Ureter (tissue), 1 donor: ENCODE data around the gene FRK. TPM values are rescaled to one million over a fixed set of nuclear protein-coding genes. Genes with fewer than 3 reads are reported as not detected.

Experiments used
- DNase-seq: peaks from one replicate; pipeline ENCODE4 v3.0.0-alpha.2; 2020; ENCODE audit warnings: low spot score
- total RNA-seq: library from RNA; stranded (reverse); gene quantifications from one replicate; pipeline ENCODE4 v1.2.4, GENCODE V29; 2023
- donor health status: DM: yes; HTN: yes; CAD: no.

FRK gene
- total RNA-seq, 1 donor from 2014 or later = 11.5 TPM

DNA sequence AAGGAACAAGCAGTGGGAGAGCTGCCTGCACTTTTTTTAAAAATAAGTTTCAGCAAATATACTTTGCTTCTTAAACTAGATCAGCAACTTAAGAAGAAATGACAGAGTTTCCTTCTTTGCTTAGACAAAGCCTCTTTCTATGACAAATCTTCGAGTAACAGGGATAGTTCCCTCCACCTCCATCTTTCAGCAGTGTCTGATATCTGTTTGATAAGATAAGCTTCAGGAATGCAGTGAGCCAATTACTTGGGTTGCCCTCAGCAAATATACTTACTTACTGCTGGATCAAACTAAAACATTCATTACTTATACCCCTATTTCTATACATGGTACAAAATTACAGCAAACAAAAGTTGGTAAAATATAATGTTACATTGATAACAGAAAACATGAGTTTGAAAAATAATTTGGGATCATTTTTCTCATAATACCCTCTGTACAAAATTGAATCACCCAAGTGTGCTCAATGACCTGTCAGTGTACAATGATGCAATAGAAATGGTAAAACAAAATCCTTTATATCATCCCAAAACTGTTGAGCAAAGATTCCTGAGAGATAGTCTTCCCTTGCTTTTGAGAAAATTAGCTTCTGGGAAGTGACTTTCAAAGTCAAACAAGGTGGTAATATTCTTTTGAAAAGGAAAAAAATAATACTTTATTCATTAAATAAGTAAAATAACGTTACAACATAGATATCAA, 24.5 kb downstream of the FRK start:
- no peak for DNase-seq

DNA sequence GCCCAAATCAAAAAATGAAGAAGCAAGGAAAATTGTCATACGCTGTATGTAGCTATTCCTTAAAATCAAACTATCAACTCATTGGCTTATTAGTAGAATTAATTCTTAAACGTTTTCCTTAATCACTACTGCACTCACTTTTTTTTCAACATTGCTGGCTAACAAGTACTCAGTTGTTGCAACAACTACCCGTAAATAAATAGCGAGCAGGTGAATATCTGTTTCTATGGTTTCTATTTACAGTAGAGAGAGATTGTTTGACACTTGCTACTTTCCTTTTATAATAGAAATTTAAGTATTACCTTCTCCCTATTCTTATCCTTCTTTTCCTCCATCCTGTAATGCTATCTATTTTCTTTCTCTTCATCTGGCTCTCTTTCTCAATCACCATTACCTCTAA, 25.1 kb downstream of the FRK start:
- no peak for DNase-seq

DNA sequence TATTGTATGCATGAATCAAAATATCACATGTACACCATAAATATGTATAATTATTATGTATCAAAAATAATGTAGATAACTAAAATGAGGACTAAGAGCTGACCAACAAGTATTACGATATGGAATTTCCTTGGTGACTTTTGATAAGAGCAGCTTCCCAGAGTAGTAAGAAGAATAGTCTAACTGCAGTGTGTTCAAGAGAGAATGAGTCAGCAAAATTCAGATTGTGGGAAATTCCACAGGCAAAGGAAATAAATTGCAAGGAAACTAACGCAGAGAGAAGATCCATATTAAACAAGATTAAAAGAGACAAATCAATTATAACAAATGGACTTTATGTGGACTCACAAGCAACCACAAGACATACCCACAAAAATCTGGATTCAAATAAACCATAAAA, 26.4 kb downstream of the FRK start:
- no peak for DNase-seq

DNA sequence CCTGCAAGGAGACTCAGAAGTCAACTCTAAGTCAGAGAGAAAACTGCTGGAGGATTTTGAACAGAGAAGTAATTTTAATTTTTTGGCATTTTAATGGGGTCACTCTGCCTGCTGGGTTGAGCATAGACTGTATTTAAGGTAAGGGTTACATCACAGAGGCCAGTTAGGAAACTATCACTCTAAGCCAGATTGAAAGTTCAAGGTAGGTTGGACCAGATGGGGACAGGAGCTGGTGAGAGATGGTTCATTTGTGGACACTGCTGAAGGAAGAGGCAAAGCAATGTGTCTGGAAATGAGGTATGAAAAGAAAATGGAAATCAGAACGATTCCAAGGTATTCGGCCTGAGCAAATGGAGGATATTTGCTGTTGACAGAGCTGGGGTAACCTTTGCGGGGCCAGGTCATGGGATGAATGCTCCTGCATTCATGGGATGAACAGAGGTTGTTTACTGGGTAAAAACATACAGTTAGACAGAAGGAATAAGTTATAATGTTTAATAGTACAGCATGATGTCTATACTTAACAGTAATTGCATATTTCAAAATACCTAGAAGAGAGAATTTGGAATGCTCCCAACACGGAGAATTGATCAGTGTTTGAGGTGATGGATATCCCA, 26.9 kb downstream of the FRK start:
- DNase-seq = no peak

DNA sequence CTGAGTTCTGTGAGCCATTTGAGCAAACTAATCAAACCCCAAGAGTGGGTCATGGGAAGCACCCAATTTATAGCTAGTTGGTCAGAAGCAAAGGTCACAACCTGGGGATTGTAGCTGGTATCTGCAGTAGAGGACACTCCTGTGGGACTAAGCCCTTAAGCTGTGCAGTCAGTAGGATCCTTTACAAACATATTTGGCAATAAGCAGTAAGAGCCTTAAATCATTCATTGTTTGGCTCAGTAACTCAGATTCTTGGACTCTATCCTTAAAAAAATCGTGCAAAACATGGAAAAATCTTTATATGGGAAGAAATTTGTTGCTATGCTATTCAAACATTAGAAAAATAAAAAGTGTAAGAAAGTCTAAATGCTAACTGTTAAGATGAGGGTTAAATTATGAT, 29.9 kb downstream of the FRK start:
- no peak for DNase-seq

DNA sequence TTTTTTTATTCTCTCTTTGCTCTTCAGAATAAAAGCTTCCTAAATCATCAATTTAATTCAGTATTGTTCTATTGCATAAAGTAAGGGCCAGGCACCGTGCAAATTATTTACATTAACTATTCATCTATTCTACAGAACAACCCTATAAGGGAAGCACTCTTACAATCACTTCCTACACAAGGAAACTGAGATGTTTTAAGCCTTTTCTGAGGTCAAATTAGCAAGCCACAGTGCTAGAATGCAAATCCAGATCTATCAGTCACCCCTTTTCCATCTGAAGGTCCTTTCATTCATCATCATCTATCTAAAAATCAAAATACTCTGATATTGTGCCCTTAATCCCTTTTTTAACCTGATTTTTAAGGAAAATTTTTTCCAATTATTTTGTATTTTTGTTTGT, 31.2 kb downstream of the FRK start:
- no peak for DNase-seq

DNA sequence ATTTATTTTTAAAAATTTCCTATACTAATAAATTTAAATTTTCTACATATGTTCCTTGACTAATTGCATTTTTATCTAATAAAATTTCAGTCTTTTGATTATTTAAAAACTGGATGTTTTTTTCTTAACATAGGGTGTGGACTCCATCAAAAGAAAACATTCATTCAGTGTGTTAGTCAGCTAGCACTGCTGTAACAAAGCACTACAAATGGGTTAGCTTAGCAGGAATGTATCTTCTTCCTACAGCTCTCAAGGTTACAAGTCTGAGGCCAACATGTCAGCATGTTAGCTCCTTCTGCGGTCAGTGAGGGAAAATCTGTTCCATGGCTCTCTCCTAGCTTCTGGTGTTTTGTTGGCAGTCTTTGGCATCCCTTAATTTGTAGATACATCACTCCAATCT, 32.5 kb downstream of the FRK start:
- no peak for DNase-seq

- DNase-seq = no peak
Observed at GRCh38 chr6:116027801-116028200, 32.9 kb downstream of the FRK start.

GRCh38 chr6:116025405-116025804, 35.3 kb downstream of the FRK start:
- DNase-seq = no peak

DNA sequence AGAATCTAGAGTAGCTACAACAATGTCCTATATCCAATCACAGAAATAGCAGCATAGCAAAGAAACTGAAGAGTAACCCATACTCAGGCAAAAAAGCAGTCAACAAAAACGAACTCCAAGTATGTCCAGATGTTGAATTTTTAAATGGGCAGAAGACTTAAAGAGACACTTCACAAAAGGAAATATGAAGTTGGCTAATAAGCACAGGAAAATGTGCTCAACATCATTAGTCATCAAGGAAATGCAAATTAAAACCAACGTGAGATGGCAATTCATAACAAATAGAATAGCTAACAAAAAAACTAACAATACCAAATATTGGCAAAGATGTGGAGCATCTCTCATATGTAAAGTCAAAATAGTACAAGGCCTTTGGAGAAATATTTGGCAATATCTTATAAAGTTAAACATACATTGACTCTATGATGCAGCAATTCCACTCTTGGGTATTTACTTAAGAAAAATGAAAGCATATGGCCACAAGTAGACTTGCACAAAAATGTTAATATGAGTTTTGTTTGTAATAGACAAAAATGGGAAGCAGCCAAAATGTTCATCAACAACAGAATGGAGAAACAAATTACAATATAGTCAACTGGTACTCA, 37.7 kb downstream of the FRK start:
- no peak for DNase-seq

DNA sequence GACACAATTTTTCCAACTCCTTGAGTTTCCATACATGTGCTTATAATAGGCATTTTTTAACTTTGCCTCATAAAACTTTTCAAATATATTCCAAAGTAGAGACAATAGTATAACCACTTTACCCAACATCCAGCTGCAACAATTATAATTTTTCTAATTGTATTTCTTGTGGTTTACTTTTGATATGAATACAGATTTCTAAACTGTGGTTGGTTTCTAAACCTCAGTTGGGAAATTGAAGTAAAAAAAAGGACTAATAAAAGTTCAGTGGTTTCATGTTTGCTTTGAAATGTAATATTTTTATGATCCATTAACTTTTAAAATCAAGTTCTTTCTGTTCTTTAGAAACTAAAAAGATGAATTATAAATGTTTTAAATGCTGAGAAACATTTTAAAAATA, 40.0 kb downstream of the FRK start:
- DNase-seq = no peak

- DNase-seq = no peak
Observed at GRCh38 chr6:116019428-116019827, 41.3 kb downstream of the FRK start.

GRCh38 chr6:116018976-116019375, 41.7 kb downstream of the FRK start:
- DNase-seq = no peak

DNA sequence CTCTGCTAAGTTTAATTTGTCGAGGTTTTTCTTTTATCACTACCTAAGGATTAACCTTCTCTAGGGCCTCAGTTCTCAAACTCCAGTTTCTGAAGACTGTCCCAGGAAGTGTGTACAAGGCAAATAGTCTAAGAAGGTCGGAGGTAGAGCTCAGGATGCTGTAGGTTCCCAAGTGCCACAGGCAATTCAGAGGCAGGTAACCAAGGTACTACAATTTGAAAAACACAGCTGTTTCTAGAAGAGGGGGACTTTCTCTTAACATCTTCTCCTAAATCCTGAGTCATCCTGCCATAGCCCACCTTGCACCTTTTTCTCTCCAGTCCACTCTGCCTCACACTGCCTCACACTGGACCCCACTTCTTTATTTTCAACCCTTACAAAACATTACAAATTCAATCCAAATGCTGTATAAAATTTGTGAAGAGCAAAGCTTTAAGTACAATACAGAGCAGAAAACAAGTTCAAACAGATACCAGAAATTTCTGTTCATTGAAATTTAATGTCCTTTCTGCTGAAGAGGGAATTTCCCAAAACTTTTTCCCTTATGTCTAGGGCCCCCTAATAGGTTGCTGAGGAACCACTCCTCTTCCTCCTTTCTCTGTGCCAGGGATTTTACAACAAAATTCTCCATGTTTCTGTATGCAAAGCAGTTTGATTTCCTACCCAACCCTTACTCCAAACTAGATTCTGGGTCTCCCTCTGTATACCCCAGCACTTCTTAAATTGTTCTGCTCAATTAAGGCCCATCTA, 43.0 kb downstream of the FRK start:
- no peak for DNase-seq

- no peak for DNase-seq
Observed at GRCh38 chr6:116016846-116017545, 43.7 kb downstream of the FRK start.

- no peak for DNase-seq
Observed at GRCh38 chr6:116015983-116016382, 44.7 kb downstream of the FRK start.

DNA sequence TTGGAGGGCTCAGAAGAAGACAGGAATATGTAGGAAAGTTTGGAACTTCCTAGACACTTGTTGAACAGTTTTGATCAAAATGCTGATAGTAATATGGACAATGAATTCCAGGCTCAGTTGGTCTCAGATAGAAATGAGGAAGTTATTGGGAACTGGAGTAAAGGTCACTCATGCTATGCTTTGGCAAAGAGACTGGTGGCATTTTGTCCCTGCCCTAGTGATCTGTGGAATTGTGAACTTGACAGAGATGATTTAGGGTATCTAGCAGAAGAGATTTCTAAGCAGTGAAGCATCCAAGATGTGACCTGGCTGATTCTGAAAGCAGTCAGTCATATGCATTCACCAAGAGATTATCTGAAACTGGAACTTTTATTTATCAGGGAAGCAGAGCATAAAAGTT, 45.1 kb downstream of the FRK start:
- DNase-seq = no peak

DNA sequence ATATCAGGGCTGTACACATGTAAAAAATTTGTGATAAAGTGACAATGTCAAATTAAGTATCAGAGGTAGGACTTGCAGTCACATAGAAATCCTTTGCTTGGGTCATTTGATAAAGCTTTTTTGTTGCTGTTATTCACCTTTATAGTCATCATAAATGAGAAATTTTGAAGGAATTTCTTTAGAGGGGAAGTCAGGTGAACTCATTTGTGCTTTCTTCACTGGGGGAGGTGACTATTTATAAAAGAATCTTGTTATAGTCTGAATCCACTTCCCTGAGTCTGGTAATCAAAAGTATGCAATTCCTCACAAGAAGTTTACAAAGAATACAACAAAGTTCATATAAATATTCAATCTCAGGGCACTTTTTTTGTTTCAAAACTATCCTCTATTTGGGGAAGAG, 47.7 kb downstream of the FRK start:
- no peak for DNase-seq

- DNase-seq = no peak
Observed at GRCh38 chr6:116012471-116012949, 48.2 kb downstream of the FRK start.

GRCh38 chr6:116011520-116011919, 49.2 kb downstream of the FRK start:
- no peak for DNase-seq

DNA sequence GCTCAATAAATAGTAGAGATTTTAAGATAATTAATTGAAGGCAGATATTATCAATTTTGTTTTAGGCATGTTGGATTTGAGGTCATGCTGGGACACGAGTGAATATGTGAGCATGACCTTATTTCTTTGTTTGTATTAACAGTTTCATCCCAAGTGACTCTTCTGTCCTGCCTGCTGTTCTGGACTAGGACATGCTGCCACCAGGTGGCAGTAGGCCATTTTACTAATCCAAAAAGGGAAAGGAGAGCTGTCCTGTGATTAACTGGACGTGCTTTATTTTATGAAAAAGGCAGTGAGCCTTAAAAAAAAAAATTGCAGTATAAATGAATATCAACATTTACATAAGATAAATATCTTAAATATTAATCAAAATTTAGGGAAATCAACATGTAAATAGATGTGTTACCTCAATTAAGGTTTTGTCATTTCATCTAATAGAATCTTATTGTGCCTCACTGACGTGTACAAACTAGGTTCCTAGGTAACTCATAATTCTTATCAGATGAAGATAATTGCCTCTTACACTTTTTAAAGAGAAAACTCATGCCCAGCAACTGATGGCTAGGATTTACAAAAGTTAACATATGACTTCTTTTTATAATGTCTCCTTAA, 49.8 kb downstream of the FRK start:
- DNase-seq = peak; percentile 75

- no peak for DNase-seq
Observed at GRCh38 chr6:116010386-116010785, 50.3 kb downstream of the FRK start.
